Measurements from ENCODE around the gene HCN2.
"Not testable (repeated sequence)": the region's sequence is repeated elsewhere in the genome, so short reads cannot be mapped to it uniquely, and the experiment has no call there.

HCN2 gene

GRCh38 chr19:622666-623065, 33.0 kb downstream of the HCN2 start:
- DNase-seq, result no peak

- no peak for DNase-seq
These were observed 33.7 kb downstream of the HCN2 start for GRCh38 chr19:623175-623916.

GRCh38 chr19:623974-624373, 34.3 kb downstream of the HCN2 start:
- no peak for DNase-seq

GRCh38 chr19:624433-625109, 34.9 kb downstream of the HCN2 start:
- no peak for DNase-seq

- no peak for DNase-seq
These were observed 35.6 kb downstream of the HCN2 start for GRCh38 chr19:625257-625656.

GRCh38 chr19:626566-626965, 36.9 kb downstream of the HCN2 start:
- DNase-seq, result not testable (repeated sequence)

- no peak for DNase-seq
These were observed 38.5 kb downstream of the HCN2 start for GRCh38 chr19:628168-628567.

- DNase-seq, result not testable (repeated sequence)
These were observed 39.8 kb downstream of the HCN2 start for GRCh38 chr19:629515-629914.

GRCh38 chr19:629961-630714, 40.5 kb downstream of the HCN2 start:
- DNase-seq, result no peak

GRCh38 chr19:632579-633067, 42.9 kb downstream of the HCN2 start:
- DNase-seq, result no peak

GRCh38 chr19:633068-633785, 43.5 kb downstream of the HCN2 start, which contains the start of gene POLRMT:
Gene POLRMT, minus strand, starts transcription at chr19:633537. Its CDS starts 25 bp downstream, at chr19:633512.
- peak; percentile 97 to 98 for DNase-seq

GRCh38 chr19:633786-634639, 44.3 kb downstream of the HCN2 start:
- DNase-seq, result no peak

- DNase-seq, result no peak
These were observed 45.4 kb downstream of the HCN2 start for GRCh38 chr19:634975-635652.

GRCh38 chr19:638906-639252, 49.2 kb downstream of the HCN2 start:
- DNase-seq, result no peak

GRCh38 chr19:639253-640160, 49.8 kb downstream of the HCN2 start, which contains the start of gene FGF22:
Gene FGF22, plus strand, starts transcription at chr19:639879. Its CDS starts 47 bp downstream, at chr19:639926.
- DNase-seq, result peak; percentile 93 to 96

- DNase-seq, result no peak
These were observed 50.5 kb downstream of the HCN2 start for GRCh38 chr19:640161-640558.

- no peak for DNase-seq
These were observed 51.0 kb downstream of the HCN2 start for GRCh38 chr19:640606-641189.

- DNase-seq, result no peak
These were observed 52.0 kb downstream of the HCN2 start for GRCh38 chr19:641702-642101.

Data from CD4-positive, alpha-beta T cell treated with Interleukin-1 beta for 1 hour (primary cell).